ENCODE data around the gene AMACR.
"Not testable (repeated sequence)": the region's sequence is repeated elsewhere in the genome, so short reads cannot be mapped to it uniquely, and the experiment has no call there.

AMACR gene

DNA sequence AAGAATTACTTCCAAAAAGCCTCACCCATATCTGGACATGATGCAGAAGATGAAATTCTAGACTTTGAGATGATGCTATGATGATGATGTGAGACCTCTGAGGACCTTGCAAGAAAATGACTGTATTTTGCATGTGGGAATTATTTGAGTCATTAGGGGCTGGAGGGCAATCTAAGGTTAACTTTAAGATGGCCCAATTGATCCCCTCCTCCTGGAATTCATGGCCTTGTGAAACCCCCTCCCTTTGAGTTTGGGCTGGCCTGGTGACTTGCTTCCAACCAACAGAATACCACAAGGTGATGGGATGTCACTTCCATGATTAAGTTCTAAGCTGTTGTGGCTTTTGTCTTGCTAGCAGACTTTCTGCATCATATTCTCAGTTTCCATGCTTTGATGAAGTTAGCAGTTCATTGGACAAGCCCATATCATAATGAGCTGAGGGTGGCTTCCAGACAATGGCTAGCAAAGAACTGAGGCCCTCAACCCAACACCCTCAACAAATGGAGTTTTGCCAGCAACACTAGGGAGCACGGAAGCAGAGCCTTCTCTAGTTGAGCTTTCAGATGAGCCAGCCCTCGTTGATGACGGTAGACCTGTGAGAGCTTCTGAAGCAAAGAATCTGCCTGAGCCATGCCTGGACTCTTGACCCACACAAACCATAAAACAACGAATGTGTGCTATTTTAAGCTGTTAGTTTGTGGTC is 7.4 kb upstream of the AMACR start:
- H3K4me3 ChIP-seq: no peak overlapping the region
- TF ChIP-seq Cebpa-rat (IDR thresholded peaks at IDR 0.05): no peak
- peaks cover 0 to 18% (median 2%) of the 10 kb centered on the region in 11 experiments; a peak in 7 of 22 replicates for H3K36me3 ChIP-seq
- no peaks in the 10 kb centered on the region for H3K27me3 ChIP-seq
- H4K20me1 ChIP-seq: no peaks in the 10 kb centered on the region
- no peak overlapping the region for H3K4me2 ChIP-seq
- H3K27ac ChIP-seq: no peak overlapping the region
- H3K9me3 ChIP-seq (replicated peaks in 1 of 11): no peaks in the 10 kb centered on the region
- peaks cover 0 to 1% (median 0%) of the 10 kb centered on the region in 10 experiments; a peak in 4 of 20 replicates for H3K4me1 ChIP-seq
- no peak overlapping the region for H3K9ac ChIP-seq

DNA sequence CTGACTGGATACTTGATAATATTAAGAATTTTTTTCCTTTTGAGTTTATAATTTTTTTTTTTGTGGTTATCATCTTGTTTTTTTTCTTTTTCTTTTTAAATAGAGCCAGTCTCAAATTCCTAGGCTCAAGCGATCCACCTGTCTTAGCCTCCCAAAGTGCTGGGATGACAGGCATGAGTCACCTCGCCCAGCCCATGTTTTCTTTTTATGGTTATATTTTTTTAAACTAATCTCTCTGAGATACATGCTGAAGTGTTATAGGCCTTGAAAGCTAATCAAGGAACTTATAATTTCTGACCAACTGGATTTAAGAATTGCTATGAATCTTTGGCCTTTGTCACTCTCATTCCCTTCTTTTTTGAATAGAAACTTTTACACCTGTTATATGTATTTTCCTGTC is 6.8 kb upstream of the AMACR start:
- Histone ChIP-seq H3K27ac (no peak overlapping the region), H3K36me3 (peaks cover 0 to 12% (median 0%) of the 10 kb centered on the region in 11 experiments; a peak in 4 of 22 replicates), H3K27me3 (no peaks in the 10 kb centered on the region), H3K4me1 (peaks cover 0 to 8% (median 2%) of the 10 kb centered on the region in 10 experiments; a peak in 15 of 20 replicates), H3K9ac (no peak overlapping the region), H3K9me3 (replicated peaks in 1 of 11) (no peaks in the 10 kb centered on the region), H4K20me1 (no peaks in the 10 kb centered on the region), H3K4me2 (no peak overlapping the region), H3K4me3 (no peak overlapping the region)
- TF ChIP-seq Cebpa-rat (IDR thresholded peaks at IDR 0.05): no peak

- Histone ChIP-seq H3K4me3 (no peak overlapping the region), H3K9me3 (replicated peaks in 1 of 11) (no peaks in the 10 kb centered on the region), H3K27me3 (no peaks in the 10 kb centered on the region), H3K27ac (no peak overlapping the region), H3K9ac (no peak overlapping the region), H4K20me1 (no peaks in the 10 kb centered on the region), H3K4me1 (peaks cover 8 to 17% (median 13%) of the 10 kb centered on the region in 10 experiments; a peak in 19 of 20 replicates), H3K4me2 (no peak overlapping the region), H3K36me3 (0 out of 22 replicates have a peak, but pooled peaks cover 0 to 1% (median 0%) of the 10 kb centered on the region in 11 experiments)
- no peak for TF ChIP-seq Cebpa-rat (IDR thresholded peaks at IDR 0.05)
Measured at GRCh38 chr5:34013547-34013946, 5.7 kb upstream of the AMACR start.

DNA sequence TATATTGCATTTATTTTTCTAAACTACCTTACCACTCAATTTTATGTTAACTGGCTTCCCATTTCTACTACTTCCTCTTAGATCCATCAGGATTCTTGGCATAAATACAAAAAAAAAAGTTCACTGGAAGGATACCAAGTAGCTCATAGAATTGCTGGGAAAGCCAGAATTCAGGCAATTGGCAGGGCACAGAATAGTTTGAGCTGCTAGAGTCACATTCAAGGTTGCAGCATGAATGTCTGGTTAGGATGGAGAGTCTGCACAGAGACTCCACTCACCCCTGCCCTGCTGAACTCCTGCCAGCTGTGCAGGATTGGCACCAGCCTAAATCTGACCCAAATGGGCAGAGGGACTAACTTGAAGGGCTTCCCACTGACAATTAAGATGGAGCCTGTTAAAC is 4.9 kb upstream of the AMACR start:
- Histone ChIP-seq H3K9ac (no peak overlapping the region), H3K27ac (no peak overlapping the region), H3K36me3 (no peaks in the 10 kb centered on the region), H4K20me1 (no peaks in the 10 kb centered on the region), H3K9me3 (replicated peaks in 1 of 11) (no peaks in the 10 kb centered on the region), H3K27me3 (no peaks in the 10 kb centered on the region), H3K4me1 (peaks cover 8 to 17% (median 13%) of the 10 kb centered on the region in 10 experiments; a peak in 19 of 20 replicates), H3K4me2 (no peak overlapping the region), H3K4me3 (no peak overlapping the region)
- TF ChIP-seq Cebpa-rat (IDR thresholded peaks at IDR 0.05): no peak

DNA sequence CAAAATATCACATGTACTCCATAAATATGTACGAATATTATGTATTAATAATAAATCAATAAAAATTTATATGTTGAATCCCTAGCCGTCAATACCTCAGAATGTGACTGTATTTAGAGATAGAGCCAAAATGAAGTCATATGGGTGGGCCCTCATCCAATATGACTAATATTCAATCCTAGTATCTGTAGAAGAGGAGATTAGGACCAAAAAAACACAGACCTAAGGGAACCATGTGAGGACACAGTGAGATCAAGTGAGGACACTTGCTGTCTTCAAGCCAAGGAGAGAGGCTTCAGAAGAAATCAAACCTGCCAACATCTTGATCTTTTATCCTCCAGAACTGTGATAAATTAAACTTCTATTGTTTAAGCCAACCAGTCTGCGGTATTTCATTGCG is 3.7 kb upstream of the AMACR start:
- H3K9ac ChIP-seq: no peak overlapping the region
- no peak for TF ChIP-seq Cebpa-rat (IDR thresholded peaks at IDR 0.05)
- H3K4me3 ChIP-seq: no peak overlapping the region
- no peaks in the 10 kb centered on the region for H4K20me1 ChIP-seq
- H3K36me3 ChIP-seq: no peaks in the 10 kb centered on the region
- no peak overlapping the region for H3K4me2 ChIP-seq
- peaks cover 15 to 24% (median 21%) of the 10 kb centered on the region in 10 experiments for H3K4me1 ChIP-seq
- no peaks in the 10 kb centered on the region for H3K9me3 ChIP-seq (replicated peaks in 1 of 11)
- no peak overlapping the region for H3K27ac ChIP-seq
- H3K27me3 ChIP-seq: no peaks in the 10 kb centered on the region

GRCh38 chr5:34010146-34010545 is 2.3 kb upstream of the AMACR start:
- H3K27me3 ChIP-seq; H3K4me3 ChIP-seq; H4K20me1 ChIP-seq; H3K9ac ChIP-seq; H3K9me3 ChIP-seq (replicated peaks in 1 of 11); H3K36me3 ChIP-seq; H3K27ac ChIP-seq: not testable (repeated sequence)
- peak overlapping the region in 2 of 11 experiments; percentile 85; a peak in 6 of 22 replicates for H3K4me2 ChIP-seq
- H3K4me1 ChIP-seq: peaks cover 15 to 32% (median 24%) of the 10 kb centered on the region in 10 experiments

DNA sequence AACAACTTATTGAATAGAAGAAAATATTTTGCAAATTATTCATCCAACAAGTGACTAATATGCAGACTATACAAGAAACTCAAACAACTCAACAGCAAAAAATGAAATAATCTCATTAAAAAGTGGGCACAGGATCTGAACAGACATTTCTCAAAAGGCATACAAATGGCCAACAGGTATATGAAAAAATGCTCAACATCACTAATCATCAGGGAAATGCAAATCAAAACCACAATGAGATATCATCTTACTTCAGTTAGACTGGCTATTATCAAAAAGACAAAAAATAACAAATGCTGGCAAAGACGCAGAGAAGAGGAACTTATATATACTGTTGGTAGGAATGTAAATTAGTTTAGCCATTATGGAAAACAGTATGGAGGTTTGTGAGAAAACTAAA is 1.8 kb upstream of the AMACR start:
- H3K9ac ChIP-seq: no peak overlapping the region; a peak in 1 of 22 replicates
- peaks cover 0 to 11% (median 4%) of the 10 kb centered on the region in 11 experiments; a peak in 6 of 22 replicates for H3K36me3 ChIP-seq
- H3K9me3 ChIP-seq (replicated peaks in 1 of 11): no peaks in the 10 kb centered on the region
- H3K4me3 ChIP-seq: peak overlapping the region in 1 of 10 experiments; percentile 70; a peak in 1 of 20 replicates
- no peak for TF ChIP-seq Cebpa-rat (IDR thresholded peaks at IDR 0.05)
- H3K4me1 ChIP-seq: peaks cover 15 to 32% (median 24%) of the 10 kb centered on the region in 10 experiments
- peak overlapping the region in 1 of 11 experiments; percentile 78; a peak in 3 of 22 replicates for H3K27ac ChIP-seq
- H3K27me3 ChIP-seq: no peaks in the 10 kb centered on the region
- H3K4me2 ChIP-seq: peak overlapping the region in 10 of 11 experiments; percentile 67 to 92 (median 84); a peak in 15 of 22 replicates
- no peaks in the 10 kb centered on the region for H4K20me1 ChIP-seq

- Histone ChIP-seq H3K4me1 (peaks cover 15 to 32% (median 24%) of the 10 kb centered on the region in 10 experiments), H3K4me2 (peak overlapping the region; percentile 65 to 92 (median 84)), H4K20me1 (no peaks in the 10 kb centered on the region), H3K9me3 (replicated peaks in 1 of 11) (no peaks in the 10 kb centered on the region), H3K27ac (peak overlapping the region; percentile 78 to 93 (median 85)), H3K4me3 (peak overlapping the region; percentile 63 to 82 (median 71)), H3K36me3 (peaks cover 2 to 19% (median 11%) of the 10 kb centered on the region in 11 experiments; a peak in 19 of 22 replicates), H3K27me3 (no peaks in the 10 kb centered on the region), H3K9ac (peak overlapping the region; percentile 74 to 90 (median 87))
- TF ChIP-seq Cebpa-rat (IDR thresholded peaks at IDR 0.05): no peak
Measured at GRCh38 chr5:34008802-34009201, 952 bp upstream of the AMACR start.

GRCh38 chr5:34007201-34007620 is 639 bp downstream of the AMACR start:
- H3K4me2 ChIP-seq: peak overlapping the region; percentile 81 to 96 (median 92)
- peak overlapping the region; percentile 74 to 90 (median 87) for H3K9ac ChIP-seq
- no peaks in the 10 kb centered on the region for H3K27me3 ChIP-seq
- no peaks in the 10 kb centered on the region for H4K20me1 ChIP-seq
- H3K27ac ChIP-seq: peak overlapping the region; percentile 30 to 93 (median 85)
- no peak for TF ChIP-seq Cebpa-rat (IDR thresholded peaks at IDR 0.05)
- peaks cover 15 to 32% (median 24%) of the 10 kb centered on the region in 10 experiments for H3K4me1 ChIP-seq
- H3K9me3 ChIP-seq (replicated peaks in 1 of 11): no peaks in the 10 kb centered on the region
- H3K4me3 ChIP-seq: peak overlapping the region; percentile 63 to 82 (median 71)
- H3K36me3 ChIP-seq: peaks cover 12 to 35% (median 26%) of the 10 kb centered on the region in 11 experiments

All from BLaER1 treated with 17β-estradiol and CSF1 and Interleukin-3, amounts not matched to agents 10 nM and 100 nM (cell line).